Astrocyte (in vitro differentiated cells and primary cell): ENCODE data around the gene PIGC.

ENCODE experiments used
- EZH2 ChIP-seq: IDR thresholded peaks from 2 replicates; pipeline ENCODE4 v1.6.1; 2012; ENCODE audit warnings: mild to moderate bottlenecking, low read length, inconsistent platforms; ENCODE audit not compliant: insufficient read depth
- TF ChIP-seq, protein P1 (sequence below): IDR thresholded peaks from 2 replicates; pipeline ENCODE4 v1.5.1; 2011; ENCODE audit warnings: low read depth, mild to moderate bottlenecking, inconsistent platforms, low read length, moderate library complexity; ENCODE audit not compliant: insufficient read depth

DNA sequence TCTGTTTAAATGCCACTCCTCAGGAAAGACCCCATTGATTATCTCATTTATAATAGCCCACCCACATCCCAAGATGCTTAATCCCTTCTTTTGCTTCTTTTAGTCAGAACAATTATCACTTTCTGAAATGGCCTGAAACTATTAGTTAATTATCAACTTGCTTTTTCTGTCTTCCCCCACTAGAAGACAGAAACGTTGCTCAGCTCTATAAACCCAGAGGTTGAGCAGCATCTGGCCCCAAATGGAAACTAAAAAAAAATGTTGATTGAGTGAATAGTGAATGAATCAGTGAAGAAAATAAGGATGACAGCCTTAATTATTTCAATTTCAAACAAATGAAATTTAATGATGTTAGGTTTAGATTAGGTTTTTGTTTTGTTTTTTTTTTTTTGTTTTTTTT, 38.2 kb upstream of the PIGC start:
- TF ChIP-seq, protein P1, sequence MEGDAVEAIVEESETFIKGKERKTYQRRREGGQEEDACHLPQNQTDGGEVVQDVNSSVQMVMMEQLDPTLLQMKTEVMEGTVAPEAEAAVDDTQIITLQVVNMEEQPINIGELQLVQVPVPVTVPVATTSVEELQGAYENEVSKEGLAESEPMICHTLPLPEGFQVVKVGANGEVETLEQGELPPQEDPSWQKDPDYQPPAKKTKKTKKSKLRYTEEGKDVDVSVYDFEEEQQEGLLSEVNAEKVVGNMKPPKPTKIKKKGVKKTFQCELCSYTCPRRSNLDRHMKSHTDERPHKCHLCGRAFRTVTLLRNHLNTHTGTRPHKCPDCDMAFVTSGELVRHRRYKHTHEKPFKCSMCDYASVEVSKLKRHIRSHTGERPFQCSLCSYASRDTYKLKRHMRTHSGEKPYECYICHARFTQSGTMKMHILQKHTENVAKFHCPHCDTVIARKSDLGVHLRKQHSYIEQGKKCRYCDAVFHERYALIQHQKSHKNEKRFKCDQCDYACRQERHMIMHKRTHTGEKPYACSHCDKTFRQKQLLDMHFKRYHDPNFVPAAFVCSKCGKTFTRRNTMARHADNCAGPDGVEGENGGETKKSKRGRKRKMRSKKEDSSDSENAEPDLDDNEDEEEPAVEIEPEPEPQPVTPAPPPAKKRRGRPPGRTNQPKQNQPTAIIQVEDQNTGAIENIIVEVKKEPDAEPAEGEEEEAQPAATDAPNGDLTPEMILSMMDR, result no peak
- TF ChIP-seq EZH2, result no peak
